Omental fat pad (tissue), 4 donors: ENCODE data around the gene PACSIN1. TPM values are rescaled to one million over a fixed set of nuclear protein-coding genes. Genes with fewer than 3 reads are reported as not detected.

Experiments used
- ATAC-seq: fragments of 150-250 bp; one replicate; pipeline ENCODE4 v1.9.1; 2016; ENCODE audit warnings: mild to moderate bottlenecking, moderate library complexity; ENCODE audit not compliant: low FRiP score
- DNase-seq: peaks from one replicate; pipeline ENCODE4 v3.0.0-alpha.2; 2019; ENCODE audit warnings: low spot score
- total RNA-seq, 4 donors: library from RNA; depleted of rRNA; stranded (reverse); fragments of >200 nt; gene quantifications; one replicate each; pipeline ENCODE4 v1.1.0, GENCODE V29; 2016
- TF ChIP-seq, protein P1 (sequence below), 3 donors: fragments of 450-650 bp; IDR thresholded peaks; one replicate each; pipeline ENCODE4 v1.5.1; 2016 to 2017; ENCODE audit warnings: antibody characterized with exemption in 3 of 3, mild to moderate bottlenecking in 3 of 3, moderate library complexity in 2 of 3

PACSIN1 gene
- total RNA-seq, 4 donors from 2014 or later, result not detected

DNA sequence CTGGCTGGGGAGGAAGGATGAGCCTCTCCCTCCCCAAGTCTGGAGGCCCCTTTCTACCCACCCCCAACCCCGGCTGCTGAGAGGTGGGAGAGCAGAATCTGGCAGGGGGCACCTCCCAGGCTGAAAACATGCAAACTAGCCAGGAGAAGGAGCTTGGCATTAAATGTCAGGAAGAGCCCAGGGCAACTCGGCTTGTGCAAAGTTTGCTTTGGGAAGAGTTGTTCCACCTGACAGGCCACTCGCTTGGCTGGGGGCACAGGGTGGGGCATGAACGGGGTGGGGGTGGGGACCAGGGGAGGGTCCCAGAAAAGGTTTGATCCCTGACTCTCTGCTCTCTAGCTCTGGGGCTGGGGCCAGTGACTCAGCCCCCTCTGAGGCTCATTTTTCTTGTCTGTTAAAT, 87.3 kb downstream of the PACSIN1 start:
- ATAC-seq (no peak), DNase-seq (no peak)
- TF ChIP-seq, protein P1, sequence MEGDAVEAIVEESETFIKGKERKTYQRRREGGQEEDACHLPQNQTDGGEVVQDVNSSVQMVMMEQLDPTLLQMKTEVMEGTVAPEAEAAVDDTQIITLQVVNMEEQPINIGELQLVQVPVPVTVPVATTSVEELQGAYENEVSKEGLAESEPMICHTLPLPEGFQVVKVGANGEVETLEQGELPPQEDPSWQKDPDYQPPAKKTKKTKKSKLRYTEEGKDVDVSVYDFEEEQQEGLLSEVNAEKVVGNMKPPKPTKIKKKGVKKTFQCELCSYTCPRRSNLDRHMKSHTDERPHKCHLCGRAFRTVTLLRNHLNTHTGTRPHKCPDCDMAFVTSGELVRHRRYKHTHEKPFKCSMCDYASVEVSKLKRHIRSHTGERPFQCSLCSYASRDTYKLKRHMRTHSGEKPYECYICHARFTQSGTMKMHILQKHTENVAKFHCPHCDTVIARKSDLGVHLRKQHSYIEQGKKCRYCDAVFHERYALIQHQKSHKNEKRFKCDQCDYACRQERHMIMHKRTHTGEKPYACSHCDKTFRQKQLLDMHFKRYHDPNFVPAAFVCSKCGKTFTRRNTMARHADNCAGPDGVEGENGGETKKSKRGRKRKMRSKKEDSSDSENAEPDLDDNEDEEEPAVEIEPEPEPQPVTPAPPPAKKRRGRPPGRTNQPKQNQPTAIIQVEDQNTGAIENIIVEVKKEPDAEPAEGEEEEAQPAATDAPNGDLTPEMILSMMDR (IDR thresholded peaks at IDR 0.05), result no peak

DNA sequence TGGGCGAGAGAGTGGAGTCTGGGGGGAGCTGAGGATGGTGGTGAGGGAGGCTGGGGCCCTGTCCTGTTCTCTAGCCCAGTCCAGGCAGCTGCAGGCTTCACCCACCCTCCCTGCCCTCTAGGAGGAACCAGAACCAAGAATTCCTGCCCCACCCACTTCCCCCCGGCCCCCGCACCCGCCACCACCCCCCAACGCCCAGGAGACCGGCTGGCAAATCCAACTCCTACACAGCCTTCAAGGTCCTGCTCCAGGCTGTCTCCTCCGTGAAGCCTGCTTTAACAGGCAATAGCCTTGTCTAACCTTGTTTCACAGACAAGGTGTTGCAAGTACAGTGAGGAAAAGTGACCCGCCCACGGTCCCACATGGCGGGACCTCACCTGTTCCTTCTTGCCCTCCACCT, 87.9 kb downstream of the PACSIN1 start:
- TF ChIP-seq, protein P1 (IDR thresholded peaks at IDR 0.05), result no peak
- DNase-seq (no peak), ATAC-seq (no peak)

DNA sequence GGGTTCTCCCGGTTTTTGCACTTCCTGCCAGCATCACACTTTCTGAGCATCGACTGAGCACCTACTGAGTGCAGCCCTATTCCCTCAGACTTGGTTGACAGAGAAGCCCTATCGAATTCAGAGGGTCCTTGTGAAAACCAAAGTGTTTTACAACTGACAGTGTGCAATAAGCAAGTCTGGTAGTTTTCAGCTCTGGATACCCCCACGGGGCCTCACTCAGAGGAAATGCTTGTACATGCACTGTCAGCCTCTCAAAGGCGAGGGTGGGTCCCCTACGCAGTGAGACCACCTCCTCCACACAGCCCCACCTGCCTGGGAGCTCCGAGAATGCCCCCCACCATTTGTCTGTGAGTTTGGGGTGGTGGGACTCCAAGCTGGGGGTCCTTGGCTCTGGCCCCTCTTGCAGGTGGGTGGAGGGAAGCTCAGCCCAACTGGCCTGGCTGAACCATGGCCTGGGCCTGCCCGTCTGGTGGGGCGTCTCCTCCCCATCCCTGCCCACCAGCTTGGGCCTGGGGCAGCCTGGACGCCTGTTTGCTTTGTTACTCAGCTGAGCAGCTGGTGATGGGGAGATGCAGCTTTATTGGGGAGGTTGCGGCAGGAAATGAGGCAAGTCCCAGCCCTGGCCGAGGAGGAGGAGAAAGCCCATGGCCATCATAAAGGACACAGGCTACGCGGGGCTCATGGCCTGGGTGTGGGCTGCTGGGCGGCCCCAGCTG, 88.6 kb downstream of the PACSIN1 start:
- DNase-seq (no peak), ATAC-seq (no peak)
- TF ChIP-seq, protein P1 (IDR thresholded peaks at IDR 0.05), result no peak

DNA sequence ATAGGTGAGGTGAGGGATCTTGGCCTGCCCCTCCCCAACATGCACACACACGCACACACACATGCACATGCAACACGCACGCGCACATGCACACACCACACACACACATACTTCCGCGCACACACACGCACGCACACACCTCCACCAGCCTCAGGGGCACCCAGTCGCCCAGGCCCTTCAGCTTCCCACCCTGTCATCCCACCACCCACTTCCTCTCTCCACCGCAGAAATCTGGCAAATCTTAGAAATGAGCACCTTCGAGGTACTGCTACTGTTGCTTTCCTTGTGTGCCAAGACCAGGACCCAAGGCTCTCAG, 89.1 kb downstream of the PACSIN1 start:
- no peak for ATAC-seq
- TF ChIP-seq, protein P1 (IDR thresholded peaks at IDR 0.05), result no peak
- DNase-seq, result no peak

DNA sequence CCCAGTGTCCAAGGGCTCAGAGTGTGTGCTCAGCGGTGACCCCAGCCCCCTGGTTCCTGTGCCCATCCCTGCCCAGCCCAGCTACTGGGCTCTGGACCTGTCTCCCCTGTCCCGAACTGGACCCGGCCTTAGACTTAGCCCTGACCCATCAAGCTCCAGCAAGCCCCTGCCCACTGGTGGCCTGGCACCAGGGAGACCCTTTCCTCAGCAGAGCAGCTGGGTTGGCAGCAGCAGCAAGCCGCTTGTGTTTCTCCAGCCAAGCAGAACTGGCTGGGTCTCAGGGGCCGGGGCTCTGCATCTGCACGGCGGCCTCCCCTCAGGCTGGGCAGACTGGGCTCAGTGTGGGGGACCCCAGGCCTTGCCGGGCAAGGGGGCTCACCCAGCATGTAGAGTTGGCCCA, 89.5 kb downstream of the PACSIN1 start:
- ATAC-seq (no peak), DNase-seq (no peak)
- TF ChIP-seq, protein P1 (IDR thresholded peaks at IDR 0.05), result no peak

DNA sequence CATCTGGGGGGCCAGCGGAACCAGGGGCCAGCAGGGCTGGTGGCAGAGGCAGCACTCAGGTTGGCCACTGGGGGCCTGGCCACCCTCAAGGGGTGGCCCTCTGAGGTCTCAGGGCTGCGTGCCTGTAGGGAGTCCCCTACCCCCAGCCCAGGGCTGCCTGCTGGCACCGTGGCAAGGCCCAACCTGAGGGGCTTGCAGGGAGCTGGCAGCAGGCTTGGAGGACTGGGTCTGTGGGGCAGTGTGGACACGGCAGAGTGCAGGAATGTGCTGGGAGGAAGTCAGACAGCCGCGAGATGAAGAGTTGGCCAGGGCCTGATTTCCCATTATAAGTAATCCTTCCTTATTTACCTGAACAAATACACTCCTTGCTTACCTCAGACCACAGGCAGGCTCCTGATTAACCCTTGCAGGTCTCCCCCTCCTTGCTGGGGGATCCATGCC, 90.2 kb downstream of the PACSIN1 start, which contains the start of gene SPDEF:
SPDEF (minus strand) TSS at position 299 of the 441 bp plus-strand sequence. CDS start 11,874 bp downstream, outside the sequence.
- DNase-seq, result no peak
- TF ChIP-seq, protein P1 (IDR thresholded peaks at IDR 0.05), result no peak
- ATAC-seq, result no peak

DNA sequence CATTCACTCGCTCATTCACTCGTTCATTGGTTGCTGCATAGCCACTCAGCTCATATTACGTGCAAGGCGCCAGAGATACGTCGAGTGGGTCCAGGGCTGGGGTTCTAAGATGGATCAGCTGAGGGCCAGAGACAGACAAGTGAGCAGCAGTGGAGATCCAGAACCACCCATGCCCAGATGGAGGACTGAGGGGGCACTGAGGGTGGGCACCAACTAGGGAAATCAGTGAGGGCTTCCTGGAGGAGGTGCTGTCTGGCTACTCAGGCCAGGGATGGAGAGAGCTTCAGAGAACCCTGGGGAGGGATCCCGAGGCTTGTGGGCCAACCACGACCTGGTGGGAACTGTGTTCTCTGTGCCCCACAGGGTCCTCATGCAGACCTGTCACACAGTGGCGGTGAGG, 90.6 kb downstream of the PACSIN1 start:
- ATAC-seq, result no peak
- TF ChIP-seq, protein P1 (IDR thresholded peaks at IDR 0.05), result no peak
- DNase-seq, result no peak
